KBM-7 (cell line): ENCODE data around the gene RNLS.

ENCODE experiments used
- DNase-seq: peaks from one replicate; pipeline ENCODE4 v3.0.0-alpha.2; 2015
- in situ Hi-C: fragments of 300-500 bp; cut with MboI; formaldehyde crosslinking; loops from 2 replicates; pipeline ENCODE4 v1.14.3; 2020; ENCODE audit warnings: low sequenced_read_pairs, low pct_unique_long_range_greater_than_20kb, mixed read lengths

The RNLS gene

DNA sequence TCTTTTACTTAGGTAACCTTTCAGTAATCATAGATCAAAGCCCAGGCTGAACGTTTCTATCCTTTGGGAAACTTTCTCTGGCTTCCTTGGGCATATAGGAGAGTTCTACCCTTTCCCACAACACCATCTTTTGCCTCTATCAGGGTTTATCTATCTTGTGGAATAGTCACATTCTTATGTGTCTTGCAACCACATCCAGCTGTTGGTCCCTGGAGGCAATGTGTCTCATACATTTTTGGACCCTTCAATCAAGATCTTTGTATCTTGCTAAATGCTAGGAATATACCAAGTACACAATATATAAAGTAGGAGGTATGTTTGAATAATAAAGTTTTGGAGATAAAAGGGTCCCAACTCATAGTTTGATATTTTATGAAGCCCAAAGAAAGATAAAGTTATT, 121.7 kb downstream of the RNLS start:
- DNase-seq: no peak
- in situ Hi-C loops: no loop called here

DNA sequence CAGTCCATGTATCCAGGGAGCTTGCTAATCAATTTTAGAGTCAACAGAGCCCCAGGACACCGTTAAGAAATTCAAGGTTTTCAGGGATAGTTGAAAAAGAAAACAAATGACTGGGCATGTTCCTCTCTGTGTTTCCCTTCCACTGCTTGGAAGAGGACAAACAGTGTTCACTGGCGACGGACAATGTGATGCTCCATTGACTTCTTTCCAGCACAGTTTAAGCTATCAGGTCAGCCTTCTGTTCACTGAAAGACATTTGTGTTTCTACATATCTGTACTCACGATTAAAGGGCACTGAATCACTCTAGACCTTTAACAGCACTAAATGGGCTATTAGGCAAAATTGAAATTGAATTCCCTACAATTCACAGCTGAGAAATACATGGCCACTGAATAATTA, 123.6 kb downstream of the RNLS start:
- in situ Hi-C loops: no loop called here
- DNase-seq: no peak

DNA sequence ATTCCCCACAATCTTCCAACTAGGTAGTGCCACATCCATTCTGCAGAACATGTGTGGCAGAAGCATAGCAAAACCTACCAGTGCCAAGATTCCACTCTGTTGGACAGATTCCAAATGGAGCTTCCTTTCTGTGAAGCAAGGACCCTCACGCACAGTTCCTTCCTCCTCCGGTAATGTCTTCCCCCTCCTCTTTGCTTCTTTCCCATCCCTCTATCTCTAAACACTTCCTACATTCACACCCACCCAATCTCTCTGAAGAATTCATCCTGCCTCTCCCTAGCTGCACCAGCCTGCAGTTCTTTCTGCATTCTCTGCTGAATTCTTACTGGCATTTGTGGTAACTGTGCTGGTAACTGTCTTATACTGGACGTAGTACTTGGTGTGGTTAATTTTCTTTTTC, 124.9 kb downstream of the RNLS start:
- in situ Hi-C loops: no loop called here
- peak; percentile 5 for DNase-seq

DNA sequence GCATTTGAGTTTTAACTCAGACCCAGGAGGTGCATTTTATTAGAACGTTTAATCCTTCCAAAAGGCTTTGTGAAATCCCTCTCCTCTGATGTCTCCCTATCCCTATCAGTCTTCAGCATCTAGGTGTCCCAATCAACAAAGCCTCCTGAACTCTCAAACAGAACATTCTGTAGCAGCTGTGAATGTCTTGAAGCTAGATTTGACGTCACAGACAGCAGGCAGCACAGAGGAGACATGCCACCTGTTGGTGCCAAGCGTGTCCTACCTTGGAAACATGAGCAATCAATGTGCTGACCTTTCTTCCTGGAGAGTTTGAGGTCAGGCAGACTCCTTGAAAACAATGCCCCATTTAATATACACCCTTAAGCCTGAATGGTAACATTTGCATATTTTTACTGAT, 125.5 kb downstream of the RNLS start:
- no peak for DNase-seq
- in situ Hi-C loops: no loop called here

DNA sequence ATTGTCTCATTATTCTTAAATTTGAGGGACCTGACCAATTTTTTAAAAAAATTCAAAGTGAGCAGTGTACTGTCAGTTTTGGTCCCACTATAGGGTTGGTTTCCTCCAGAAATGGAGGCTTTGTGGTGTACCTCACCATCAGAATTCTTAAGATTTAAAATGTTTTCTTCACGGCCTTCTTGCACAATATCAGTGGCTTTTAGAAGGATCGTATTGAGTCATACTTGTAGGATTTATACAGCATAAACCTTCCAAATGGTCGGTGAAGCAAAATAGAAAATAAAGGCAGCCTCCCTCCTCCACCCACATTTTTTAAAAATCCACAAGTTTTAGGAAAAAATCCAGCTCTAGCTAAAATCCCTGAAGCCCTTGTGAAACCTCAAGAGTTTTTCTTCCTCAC, 126.4 kb downstream of the RNLS start:
- in situ Hi-C loops: no loop called here
- no peak for DNase-seq

DNA sequence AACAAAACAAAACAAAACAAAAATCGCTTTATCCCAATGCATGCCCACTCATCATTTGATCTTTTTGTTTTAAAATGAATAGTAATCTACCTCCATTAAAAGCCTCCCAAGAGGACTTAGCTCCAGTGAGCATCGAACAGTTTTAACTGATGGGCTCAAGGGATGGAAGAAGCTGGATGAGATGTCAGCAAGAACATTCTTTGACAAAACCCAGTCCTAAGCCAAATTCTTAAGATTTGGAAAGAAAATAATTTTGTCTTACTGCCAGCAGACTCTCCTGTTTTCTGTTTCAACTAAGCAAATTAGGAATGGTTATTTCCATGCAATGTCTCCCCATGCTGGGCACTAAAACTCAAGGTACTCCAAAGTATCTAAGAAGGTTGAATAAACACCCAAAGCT, 127.3 kb downstream of the RNLS start:
- in situ Hi-C loops: no loop called here
- no peak for DNase-seq

DNA sequence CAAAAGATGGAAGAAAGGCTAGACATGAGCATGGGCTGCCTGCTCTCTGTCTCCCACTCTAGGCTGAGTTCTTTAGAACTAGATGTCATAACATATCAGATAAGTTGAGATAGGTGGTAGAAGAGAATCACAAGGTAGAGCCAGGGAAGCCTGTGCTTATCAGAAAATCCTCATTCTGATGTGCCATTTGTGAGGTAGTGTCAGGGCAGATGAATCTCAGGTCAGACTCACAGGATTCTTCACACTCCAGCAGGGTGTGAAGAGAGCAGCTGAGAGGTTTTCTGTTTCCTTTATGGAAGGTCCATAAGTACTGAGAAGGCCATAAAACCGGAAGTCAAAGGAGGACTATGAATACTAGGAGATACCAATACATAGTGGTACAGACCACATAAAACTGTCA, 132.9 kb downstream of the RNLS start:
- no peak for DNase-seq
- in situ Hi-C loops: no loop called here

DNA sequence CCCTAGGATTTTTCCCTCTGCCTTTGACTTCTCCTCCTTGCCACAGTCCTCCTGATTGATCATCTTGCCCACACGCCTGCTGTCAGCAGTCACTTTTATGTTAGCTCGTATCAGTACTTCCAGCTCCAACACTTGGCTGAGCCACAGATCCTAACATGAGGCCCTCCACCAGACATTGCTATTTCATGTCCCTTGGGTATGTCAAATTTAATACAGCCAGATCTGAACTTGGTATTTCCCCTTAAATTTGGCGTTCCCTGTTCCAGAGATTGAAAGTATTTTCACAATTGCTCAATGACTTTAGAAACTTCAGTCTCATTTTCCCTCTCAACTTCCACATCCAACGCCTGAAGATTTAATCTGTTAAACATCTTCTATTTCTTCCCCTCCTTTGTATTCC, 140.4 kb downstream of the RNLS start:
- in situ Hi-C loops: no loop called here
- no peak for DNase-seq

DNA sequence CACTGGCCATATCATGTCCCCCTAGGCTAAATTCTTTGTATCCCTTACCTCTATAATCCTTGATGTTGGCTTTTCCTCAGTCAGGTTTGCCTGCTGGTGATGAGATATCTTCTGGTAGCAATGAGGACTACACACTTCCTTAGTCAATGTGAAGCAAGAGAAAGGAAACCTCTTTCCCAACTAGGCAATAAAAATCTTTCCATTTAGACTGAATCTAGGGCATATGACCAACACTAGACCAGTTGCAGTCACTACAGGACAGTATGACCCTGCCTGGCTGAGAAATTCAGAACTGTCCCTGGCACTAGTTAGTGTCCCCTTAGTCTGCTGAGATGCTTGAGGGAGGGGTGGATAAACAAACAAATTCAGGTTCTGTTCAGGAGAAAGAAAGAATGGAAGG, 142.6 kb downstream of the RNLS start:
- in situ Hi-C loops: no loop called here
- DNase-seq: no peak

DNA sequence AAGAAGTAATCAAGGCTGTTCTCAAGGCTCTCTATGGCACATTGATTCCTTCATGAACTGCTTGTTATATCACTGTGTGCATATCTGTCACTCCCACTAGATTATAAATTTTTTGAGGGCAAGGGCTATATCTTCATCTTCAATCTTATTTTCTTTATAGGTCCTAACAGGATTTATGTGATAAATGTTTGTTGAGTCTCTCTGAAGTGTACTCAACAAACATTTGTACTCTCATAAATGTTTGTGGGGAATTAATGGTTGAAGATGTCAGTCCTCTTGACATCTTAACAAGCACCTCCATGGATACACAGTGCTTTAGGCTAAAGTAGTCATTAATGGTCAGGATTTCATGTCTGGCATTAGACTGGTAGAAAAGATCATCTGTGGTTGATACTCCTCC, 143.2 kb downstream of the RNLS start:
- in situ Hi-C loops: no loop called here
- DNase-seq: no peak

DNA sequence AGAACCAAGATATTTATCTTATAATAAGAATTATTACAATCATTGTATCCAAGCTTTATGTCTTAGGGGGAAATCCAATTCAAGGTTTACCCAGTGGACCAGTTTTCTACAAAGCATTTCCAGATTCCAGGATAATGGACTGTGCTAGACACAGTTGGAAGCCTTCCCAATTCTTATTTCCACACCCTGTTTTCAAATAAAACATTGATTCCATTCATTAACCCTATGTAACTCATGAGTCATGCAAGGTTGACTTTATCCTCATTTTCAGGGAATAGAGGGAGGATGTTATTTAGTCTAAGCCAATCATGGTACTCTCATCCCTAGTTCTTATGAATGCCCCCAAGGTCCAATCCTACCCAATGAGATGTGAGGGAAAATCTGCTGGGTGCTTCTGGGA, 145.7 kb downstream of the RNLS start:
- no peak for DNase-seq
- in situ Hi-C loops: no loop called here

DNA sequence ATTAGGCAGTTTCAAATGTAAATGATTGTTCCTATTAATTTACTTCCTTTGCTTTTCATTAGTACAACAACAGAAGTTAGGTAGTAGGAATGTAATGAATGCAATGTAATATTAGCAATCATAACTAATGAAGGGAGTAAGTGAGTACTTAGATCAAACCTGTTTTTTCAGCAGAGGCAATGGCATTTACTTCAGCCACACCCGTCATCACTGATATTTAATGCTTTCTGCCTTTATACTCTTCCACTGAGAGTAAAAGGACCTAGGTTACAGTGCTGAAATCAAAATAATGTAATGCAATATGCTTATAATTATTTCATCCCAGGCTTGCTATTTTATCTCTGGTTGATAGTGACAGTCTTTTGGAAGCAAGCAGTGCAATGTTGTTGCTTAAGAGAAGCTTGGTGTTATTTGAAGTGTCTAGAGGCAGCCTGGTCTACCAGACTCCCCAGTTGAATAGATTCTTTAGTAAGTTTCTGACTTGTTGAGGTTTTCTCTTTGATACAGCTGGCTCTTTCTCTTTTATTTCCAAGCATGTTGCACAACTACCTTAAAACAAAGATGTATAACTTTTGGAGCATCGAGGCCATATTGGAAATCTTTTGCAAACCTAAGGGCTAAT, 149.4 kb downstream of the RNLS start:
- no peak for DNase-seq
- in situ Hi-C loops: no loop called here

DNA sequence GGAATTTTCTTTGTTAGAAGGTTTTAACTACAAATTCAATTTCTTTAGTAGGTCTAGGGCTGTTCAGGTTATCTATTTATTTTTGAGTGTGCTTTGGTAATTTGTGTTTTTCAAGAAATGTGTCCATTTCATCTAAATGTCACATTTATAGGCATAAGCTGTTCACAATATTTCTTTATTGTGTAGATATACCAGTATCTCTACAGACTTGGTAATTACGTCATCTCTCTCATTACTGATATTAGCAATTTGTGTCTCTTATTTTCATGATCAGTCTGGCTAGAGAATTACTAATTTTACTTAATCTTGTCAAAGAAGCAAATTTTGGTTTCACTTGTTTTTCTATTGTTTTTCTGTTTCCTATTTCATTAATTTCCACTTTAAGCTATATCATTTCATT, 152.0 kb downstream of the RNLS start:
- in situ Hi-C loops: no loop called here
- no peak for DNase-seq

DNA sequence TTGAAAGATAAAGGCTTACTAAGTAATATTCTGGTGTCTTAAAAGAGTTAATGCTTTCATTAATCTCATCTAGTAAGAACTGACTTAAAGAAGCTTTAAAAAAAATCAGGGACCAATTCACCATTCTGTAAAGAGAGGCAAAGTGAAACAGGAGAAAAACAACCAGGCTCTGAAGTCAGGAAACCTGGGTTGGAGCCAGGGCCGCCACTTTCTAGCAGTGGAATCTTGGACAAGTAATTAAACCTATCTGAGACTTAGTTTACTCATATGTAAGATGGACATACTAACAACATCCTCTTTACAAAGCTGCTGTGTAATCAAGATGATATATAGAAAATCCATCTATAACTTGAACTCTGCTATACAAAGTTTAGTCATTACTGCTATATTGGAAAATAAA, 154.1 kb downstream of the RNLS start:
- DNase-seq: no peak
- in situ Hi-C loops: no loop called here

DNA sequence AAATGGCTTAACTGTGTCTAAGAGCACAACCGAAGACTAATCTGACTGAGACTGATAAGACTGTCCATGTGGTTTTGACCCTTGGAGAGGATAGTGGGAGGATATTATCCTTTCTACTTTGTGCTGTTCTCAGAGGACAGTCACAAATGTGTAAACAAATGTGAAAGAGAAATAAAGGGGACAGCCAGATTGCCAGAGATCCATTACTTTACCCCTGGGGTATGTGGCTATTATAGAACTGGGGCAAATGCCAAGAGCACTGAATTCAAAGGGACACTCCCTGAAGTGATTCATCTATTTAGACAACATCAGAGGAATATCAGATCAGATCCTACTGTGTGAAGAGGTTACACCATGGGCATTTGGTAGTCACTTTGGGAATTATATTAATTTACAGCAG, 154.7 kb downstream of the RNLS start:
- in situ Hi-C loops: no loop called here
- peak; percentile 30 for DNase-seq

DNA sequence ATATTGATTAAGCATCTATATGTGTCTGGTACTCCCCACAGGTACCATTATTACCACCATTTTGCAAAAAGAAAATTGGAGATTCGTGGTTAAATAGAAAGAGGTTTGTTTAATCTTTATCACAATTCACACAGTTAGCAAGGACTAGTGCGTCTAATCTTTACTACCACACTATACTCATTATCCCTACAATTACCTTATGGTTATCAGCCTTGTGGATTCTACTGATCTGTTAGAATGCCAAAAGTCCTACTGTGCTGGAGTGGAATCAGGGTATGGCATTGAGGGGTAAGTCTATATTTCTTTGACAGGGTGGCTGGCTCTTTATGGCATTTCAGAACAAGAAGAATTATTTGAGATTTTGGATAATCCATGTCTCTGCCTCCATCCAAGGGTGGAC, 156.1 kb downstream of the RNLS start:
- in situ Hi-C loops: no loop called here
- no peak for DNase-seq

DNA sequence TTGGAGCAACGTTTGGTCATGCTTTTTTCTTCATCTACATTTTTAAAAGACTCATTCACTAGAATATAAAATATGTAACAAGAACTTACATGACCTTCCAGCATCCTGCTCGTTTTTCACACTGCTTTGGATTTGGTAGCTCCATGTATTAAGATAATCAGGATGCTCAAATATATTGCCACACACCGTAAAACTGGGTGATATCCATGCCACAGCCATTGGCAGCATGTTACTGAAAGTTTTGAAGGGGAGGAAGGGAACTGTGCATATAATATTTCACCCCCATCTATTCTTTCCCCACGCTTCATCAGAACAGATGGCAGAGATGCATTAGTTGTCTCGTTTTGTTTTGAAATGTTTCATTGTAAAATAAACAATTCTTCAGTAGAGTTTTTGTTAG, 158.2 kb downstream of the RNLS start:
- DNase-seq: no peak
- in situ Hi-C loops: loop anchor here (25.0 kb wide), 1 partner anchor 563 kb away; the partner anchor contains the start of genes KLLN and PTEN

DNA sequence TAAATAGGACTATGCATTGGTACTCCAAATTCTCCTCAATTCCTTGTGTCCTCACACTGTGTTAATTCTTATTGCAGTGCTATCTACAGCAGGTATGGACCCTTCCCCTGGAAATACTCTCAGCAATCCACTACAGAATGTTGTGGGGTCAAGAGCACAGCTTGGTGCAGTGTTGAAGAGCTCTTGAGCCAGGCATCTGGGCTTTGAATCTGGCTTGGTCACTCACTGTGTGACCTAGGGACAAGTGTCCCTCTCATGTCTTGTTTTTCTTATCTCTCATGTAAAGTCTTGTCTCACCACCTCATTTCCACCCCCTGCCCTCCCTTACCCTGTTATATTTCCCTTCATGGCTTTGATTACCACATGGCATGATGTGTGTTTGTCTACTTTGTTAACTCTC, 159.4 kb downstream of the RNLS start:
- in situ Hi-C loops: loop anchor here (25.0 kb wide), 1 partner anchor 561 kb away; the partner anchor contains the start of genes KLLN and PTEN

DNA sequence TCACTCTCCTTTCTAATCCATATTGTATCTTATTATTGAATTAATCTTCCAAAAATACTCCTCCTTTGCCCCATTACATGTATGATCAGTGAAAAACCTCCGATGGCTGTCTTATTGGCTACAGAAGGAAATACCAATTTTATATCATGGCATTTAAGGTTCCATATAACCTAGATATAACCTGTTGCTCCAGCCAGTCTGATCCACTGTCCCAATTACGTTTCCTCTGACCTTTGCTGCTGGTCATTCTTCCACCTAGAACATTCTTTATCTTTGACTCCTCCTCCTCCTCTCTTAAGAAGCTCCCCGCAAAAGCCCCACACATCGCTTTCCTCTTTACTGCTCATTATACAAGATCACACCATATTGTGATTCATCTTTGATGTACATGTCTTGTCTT, 161.5 kb downstream of the RNLS start:
- no peak for DNase-seq
- in situ Hi-C loops: loop anchor here (25.0 kb wide), 1 partner anchor 559 kb away; the partner anchor contains the start of genes KLLN and PTEN

More for the DNA sequence above, 159.4 kb downstream of the RNLS start:
- no peak for DNase-seq

DNA sequence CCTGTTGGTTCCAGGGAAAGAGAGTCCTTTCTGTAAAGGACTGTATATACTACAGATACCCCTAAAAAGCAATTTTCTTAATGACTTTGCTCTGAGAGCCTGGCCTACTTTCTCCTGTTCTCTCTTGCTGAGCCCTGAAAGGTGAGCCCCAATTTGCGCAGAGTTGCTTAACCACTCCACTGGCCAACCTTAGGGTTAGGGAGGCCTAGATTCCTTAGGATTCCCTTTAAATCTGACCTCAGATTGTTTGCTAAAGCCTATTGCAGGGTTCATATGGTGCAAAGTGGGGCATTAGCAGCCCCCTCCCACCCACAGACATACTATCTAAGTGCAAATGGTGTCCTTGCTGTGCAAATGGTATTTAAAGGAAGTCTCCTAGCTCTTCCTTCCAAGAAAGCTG, 164.2 kb downstream of the RNLS start:
- in situ Hi-C loops: loop anchor here (25.0 kb wide), 1 partner anchor 557 kb away; the partner anchor contains the start of genes KLLN and PTEN
- no peak for DNase-seq

DNA sequence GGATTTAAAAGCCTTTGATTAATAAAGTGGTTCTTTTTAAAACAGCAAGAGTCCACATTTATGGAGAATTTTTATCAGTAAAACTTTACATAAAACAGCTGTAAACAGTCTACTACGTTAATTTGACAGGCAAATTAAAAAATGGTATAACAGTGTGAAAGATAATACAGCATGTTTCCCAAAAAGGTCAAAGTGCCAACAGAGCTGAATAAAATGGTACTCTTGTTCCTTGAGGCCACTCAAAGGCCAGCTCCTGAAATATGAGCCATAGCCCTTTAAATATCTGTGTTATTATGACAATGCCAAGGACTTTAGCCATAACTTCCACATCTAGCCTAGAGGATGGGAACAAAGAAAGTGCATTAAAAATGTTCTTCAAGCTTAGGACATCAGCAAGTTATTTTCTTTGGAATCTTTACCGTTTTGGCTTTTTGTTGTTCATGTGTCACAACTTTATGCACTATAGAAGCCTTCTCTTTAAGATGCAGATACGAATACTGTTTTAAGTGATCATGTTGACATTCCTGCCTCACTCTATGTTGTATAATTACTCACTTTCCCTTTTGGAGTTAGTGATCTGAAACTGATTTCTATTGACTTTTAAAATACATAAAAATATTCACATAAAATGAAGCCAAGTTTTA, 165.6 kb downstream of the RNLS start:
- DNase-seq: no peak
- in situ Hi-C loops: loop anchor here (25.0 kb wide), 1 partner anchor 555 kb away; the partner anchor contains the start of genes KLLN and PTEN
